Gastroesophageal sphincter (tissue), 4 donors: Measurements from ENCODE around the gene HPGD. TPM values are rescaled to one million over a fixed set of nuclear protein-coding genes. Genes with fewer than 3 reads are reported as not detected.

Source experiments
- ATAC-seq: fragments of 150-250 bp; one replicate; pipeline ENCODE4 v1.9.1; 2016; ENCODE audit warnings: mild to moderate bottlenecking, moderate library complexity
- H3K27ac ChIP-seq, 4 donors: fragments of 200-600 bp; sonication (generic) in 3 of 4; 1 replicate in 3 of 4; 2 replicates in 1 of 4; pipeline ENCODE4 v1.5.1; 2016 to 2019
- H3K27me3 ChIP-seq: fragments of 200-600 bp; sonication (generic); one replicate; pipeline ENCODE4 v1.5.1; 2019
- H3K36me3 ChIP-seq, 2 donors: fragments of 200-600 bp; sonication (generic); one replicate each; pipeline ENCODE4 v1.5.1; 2019; ENCODE audit warnings: control low read depth in 1 of 2
- H3K4me1 ChIP-seq, 3 donors: fragments of 200-600 bp; sonication (generic); 1 replicate in 2 of 3; 2 replicates in 1 of 3; pipeline ENCODE4 v1.5.1; 2016 to 2019; ENCODE audit warnings: control low read depth in 2 of 3
- H3K4me3 ChIP-seq, 2 donors: fragments of 200-600 bp; sonication (generic); one replicate each; pipeline ENCODE4 v1.5.1; 2019; ENCODE audit warnings: mild to moderate bottlenecking in 1 of 2, moderate library complexity in 1 of 2
- H3K9me3 ChIP-seq, 3 donors: fragments of 200-600 bp; sonication (generic); one replicate each; pipeline ENCODE4 v1.5.1; 2017 to 2019; ENCODE audit warnings: control low read depth in 2 of 3
- EP300 ChIP-seq: sonication (generic); formaldehyde crosslinking; IDR thresholded peaks from one replicate; pipeline ENCODE4 v1.6.1; 2017; ENCODE audit warnings: antibody characterized with exemption, mild to moderate bottlenecking
- POLR2A ChIP-seq, 2 donors: fragments of 450-650 bp; IDR thresholded peaks; one replicate each; pipeline ENCODE4 v1.6.1; 2017; ENCODE audit warnings: antibody characterized with exemption in 2 of 2, mild to moderate bottlenecking in 2 of 2, moderate library complexity in 1 of 2
- POLR2AphosphoS5 ChIP-seq: sonication (generic); formaldehyde crosslinking; IDR thresholded peaks from one replicate; pipeline ENCODE4 v1.6.1; 2017; ENCODE audit warnings: antibody characterized with exemption
- WGBS, 2 donors: methylation state at CpG; one replicate each; pipeline ENCODE4 v1.1.5; 2018; ENCODE audit warnings: low coverage in 1 of 2; 5-methylcytosine and 5-hydroxymethylcytosine counted together
- total RNA-seq, 4 donors: library from RNA; depleted of rRNA; stranded (reverse); fragments of >200 nt; gene quantifications; one replicate each; pipeline ENCODE4 v1.1.0, GENCODE V29; 2016
- TF ChIP-seq, protein P1 (sequence below), 4 experiments: fragments of 200-600 bp in 2 of 4; fragments of 450-650 bp in 2 of 4; sonication (generic) in 1 of 4; IDR thresholded peaks; one replicate each; pipeline ENCODE4 v1.5.1; 2017 to 2019; ENCODE audit warnings: antibody characterized with exemption in 4 of 4, mild to moderate bottlenecking in 2 of 4, moderate library complexity in 2 of 4

HPGD gene
- total RNA-seq, 4 donors from 2014 or later: 22.6 to 178 (median 40.8) TPM

DNA sequence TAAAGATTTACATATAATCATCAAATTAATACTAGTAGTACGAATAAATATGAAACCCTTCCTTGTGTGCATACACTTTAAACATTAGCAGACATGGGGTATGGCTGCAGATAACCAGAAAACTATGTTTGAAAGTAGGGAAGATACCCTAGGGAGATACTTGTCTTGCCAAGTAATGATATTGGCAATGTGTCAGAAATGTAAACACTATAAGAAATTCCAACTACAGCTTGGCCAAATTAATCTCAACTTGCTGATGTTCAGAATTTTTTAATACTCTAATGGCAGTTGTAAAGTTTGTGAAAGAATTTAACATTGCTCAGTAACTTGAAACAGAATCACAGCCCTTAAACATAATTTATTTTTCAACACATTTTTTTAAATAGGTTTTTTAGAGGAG, 27.4 kb upstream of the HPGD start:
- H3K27me3 ChIP-seq: no peaks in the 10 kb centered on the region
- no peak for ATAC-seq
- 74 to 80% methylated on average over 1 of the region's 1 CpG for WGBS, 2 donors
- no peaks in the 10 kb centered on the region for H3K4me1 ChIP-seq
- H3K4me3 ChIP-seq: no peak overlapping the region
- no peaks in the 10 kb centered on the region for H3K9me3 ChIP-seq
- H3K36me3 ChIP-seq: no peaks in the 10 kb centered on the region
- TF ChIP-seq, protein P1, sequence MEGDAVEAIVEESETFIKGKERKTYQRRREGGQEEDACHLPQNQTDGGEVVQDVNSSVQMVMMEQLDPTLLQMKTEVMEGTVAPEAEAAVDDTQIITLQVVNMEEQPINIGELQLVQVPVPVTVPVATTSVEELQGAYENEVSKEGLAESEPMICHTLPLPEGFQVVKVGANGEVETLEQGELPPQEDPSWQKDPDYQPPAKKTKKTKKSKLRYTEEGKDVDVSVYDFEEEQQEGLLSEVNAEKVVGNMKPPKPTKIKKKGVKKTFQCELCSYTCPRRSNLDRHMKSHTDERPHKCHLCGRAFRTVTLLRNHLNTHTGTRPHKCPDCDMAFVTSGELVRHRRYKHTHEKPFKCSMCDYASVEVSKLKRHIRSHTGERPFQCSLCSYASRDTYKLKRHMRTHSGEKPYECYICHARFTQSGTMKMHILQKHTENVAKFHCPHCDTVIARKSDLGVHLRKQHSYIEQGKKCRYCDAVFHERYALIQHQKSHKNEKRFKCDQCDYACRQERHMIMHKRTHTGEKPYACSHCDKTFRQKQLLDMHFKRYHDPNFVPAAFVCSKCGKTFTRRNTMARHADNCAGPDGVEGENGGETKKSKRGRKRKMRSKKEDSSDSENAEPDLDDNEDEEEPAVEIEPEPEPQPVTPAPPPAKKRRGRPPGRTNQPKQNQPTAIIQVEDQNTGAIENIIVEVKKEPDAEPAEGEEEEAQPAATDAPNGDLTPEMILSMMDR (IDR thresholded peaks at IDR 0.05): no peak
- TF ChIP-seq POLR2AphosphoS5: no peak
- TF ChIP-seq EP300: no peak
- no peak overlapping the region for H3K27ac ChIP-seq

DNA sequence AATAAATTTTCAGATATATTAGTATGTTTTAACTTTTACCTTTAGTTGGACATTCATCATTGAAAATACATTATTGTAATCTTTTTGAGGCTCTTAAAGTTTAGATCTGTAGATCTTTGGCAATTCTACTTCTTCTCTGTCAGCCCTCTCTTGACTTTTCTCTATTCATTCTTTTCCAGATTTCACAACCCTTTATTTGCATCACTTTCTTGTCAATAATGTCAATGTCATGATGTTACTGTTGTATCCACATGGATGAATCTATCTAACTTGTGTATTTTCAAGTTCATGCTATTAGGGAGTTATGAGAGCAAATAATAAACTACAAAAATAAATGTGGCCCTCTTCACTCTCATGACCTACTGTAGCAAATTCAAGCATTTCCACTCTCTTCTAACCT, 23.0 kb upstream of the HPGD start:
- TF ChIP-seq POLR2A (IDR thresholded peaks at IDR 0.05) (no peak), EP300 (no peak), POLR2AphosphoS5 (no peak)
- TF ChIP-seq, protein P1 (IDR thresholded peaks at IDR 0.05): no peak
- H3K4me3 ChIP-seq: no peak overlapping the region
- no peaks in the 10 kb centered on the region for H3K36me3 ChIP-seq

DNA sequence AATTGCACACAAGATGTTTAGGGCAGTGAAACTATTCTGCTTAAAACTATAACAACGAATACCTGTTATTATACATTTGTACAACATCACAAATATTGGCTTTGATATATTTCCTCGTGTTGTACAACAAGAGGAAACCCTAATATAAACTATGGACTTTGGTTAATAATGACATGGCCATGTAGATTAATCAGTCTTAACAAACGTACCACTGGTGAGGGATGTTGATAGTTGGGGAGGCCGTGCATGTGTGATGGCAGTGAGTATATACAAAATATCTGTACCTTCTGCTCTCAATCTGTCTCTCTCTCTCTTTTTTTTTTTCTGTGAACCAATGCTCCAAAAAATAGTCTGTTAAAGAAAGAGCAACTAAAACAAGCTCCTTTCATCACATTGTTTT, 22.2 kb upstream of the HPGD start:
- Histone ChIP-seq H3K9me3 (no peaks in the 10 kb centered on the region), H3K4me3 (no peak overlapping the region), H3K27me3 (no peaks in the 10 kb centered on the region), H3K36me3 (no peaks in the 10 kb centered on the region), H3K4me1 (no peaks in the 10 kb centered on the region), H3K27ac (no peak overlapping the region)
- TF ChIP-seq POLR2A (IDR thresholded peaks at IDR 0.05): no peak
- no peak for TF ChIP-seq EP300
- no peak for TF ChIP-seq POLR2AphosphoS5
- TF ChIP-seq, protein P1 (IDR thresholded peaks at IDR 0.05): no peak
- ATAC-seq: no peak
- 38 to 50% methylated on average over 4 of the region's 4 CpGs for WGBS, 2 donors

More for the DNA sequence above, 23.0 kb upstream of the HPGD start:
- Histone ChIP-seq H3K4me1 (no peaks in the 10 kb centered on the region), H3K9me3 (no peaks in the 10 kb centered on the region), H3K27me3 (no peaks in the 10 kb centered on the region), H3K27ac (no peak overlapping the region)
- no peak for ATAC-seq

DNA sequence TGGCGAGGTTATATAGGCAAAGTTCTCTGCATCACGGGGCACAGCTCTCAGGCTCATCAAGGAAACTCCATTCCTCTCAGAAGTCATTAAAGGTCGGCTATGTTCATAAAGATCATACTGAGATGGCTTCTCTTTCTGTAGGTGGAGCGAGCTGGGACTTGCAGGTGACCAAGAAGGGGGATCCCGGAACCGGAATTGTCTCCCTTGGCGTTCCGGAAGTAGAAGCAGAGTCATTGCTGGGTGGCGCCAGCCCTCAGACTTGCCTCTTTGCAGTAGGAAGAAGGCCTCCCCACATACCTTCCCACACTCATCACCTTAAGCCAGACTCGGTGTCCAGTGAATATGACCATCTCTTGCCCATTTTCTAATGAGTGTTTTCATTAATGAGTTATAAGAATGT, 17.9 kb upstream of the HPGD start:
- ATAC-seq: no peak
- Histone ChIP-seq H3K9me3 (no peaks in the 10 kb centered on the region), H3K36me3 (no peaks in the 10 kb centered on the region), H3K27ac (no peak overlapping the region), H3K4me1 (no peaks in the 10 kb centered on the region), H3K4me3 (no peak overlapping the region), H3K27me3 (no peaks in the 10 kb centered on the region)
- TF ChIP-seq POLR2AphosphoS5: no peak
- no peak for TF ChIP-seq EP300
- TF ChIP-seq, protein P1 (IDR thresholded peaks at IDR 0.05): no peak
- no peak for TF ChIP-seq POLR2A (IDR thresholded peaks at IDR 0.05)
- WGBS, 2 donors: 91 to 100% methylated on average over 2 to 7 of the region's 10 CpGs

DNA sequence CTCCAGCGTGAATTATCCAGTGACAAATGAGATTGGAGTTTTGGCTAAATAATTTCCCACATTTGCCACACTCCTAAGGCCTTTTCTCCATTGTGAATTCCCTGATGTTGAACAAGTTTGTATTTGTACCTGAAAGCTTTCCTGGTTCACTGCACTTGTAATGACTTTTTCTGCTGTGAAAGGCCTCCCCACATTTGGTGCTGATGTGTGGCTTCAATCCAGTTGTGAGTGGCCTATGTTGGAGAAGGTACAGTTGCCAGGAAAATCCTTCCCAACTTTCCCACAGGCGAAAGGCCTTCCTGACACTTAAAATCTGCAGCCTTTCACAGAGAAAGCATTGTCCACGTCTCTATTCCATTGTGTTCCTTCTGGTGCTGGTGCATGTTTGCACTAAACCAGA, 17.3 kb upstream of the HPGD start:
- no peaks in the 10 kb centered on the region for H3K4me1 ChIP-seq
- WGBS, 2 donors: 73 to 87% methylated on average over 2 to 3 of the region's 3 CpGs
- TF ChIP-seq POLR2A (IDR thresholded peaks at IDR 0.05) (no peak), POLR2AphosphoS5 (no peak), EP300 (no peak)
- TF ChIP-seq, protein P1 (IDR thresholded peaks at IDR 0.05): no peak
- H3K4me3 ChIP-seq: no peak overlapping the region
- H3K27me3 ChIP-seq: no peaks in the 10 kb centered on the region
- no peak for ATAC-seq
- no peaks in the 10 kb centered on the region for H3K36me3 ChIP-seq
- no peak overlapping the region for H3K27ac ChIP-seq
- no peaks in the 10 kb centered on the region for H3K9me3 ChIP-seq
